GM19240 (cell line): ENCODE measurements around the gene NUP210.

Source experiments
- DNase-seq: peaks from one replicate; pipeline ENCODE4 v3.0.0; 2011; ENCODE audit warnings: low spot score; ENCODE audit not compliant: insufficient read length

Gene NUP210

DNA sequence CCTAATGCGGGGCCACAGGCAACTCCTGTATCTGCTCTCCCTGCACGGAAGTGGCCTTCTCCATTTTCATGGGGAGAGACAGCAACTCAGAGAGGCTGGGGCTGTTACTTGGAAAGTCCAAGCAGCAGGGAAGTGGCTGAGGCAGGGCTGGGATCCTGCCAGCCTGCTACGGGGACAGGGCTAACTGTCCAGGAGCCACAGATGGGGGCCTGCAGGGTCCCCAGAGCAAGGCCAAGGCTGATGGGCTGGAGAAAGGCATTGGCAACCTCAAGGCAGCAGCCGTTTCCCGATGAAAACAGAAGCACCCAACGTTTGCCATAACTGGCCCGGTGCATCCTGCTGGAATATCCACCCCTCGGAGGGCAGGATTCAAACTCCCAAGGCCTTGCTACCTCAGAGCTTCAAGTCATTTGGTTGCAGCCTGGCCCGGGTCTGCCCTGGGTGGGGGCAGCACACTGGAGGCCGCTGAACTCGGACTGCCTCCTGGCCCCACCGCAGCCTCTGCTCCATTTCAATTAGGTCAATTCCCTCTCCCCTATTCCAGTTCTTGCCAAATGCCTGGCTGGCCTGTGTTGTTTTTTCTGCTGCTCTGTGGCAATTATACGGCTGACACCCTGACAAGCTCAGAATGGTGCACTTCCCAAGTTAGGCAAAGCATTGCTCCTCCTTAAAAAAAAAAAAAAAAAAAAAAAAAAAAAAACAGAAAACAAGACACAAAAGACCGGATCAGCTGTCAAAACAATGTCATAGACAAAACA is 143.5 kb downstream of the NUP210 start:
- DNase-seq = no peak

GRCh38 chr3:13275376-13276005 is 144.6 kb downstream of the NUP210 start:
- no peak for DNase-seq

DNA sequence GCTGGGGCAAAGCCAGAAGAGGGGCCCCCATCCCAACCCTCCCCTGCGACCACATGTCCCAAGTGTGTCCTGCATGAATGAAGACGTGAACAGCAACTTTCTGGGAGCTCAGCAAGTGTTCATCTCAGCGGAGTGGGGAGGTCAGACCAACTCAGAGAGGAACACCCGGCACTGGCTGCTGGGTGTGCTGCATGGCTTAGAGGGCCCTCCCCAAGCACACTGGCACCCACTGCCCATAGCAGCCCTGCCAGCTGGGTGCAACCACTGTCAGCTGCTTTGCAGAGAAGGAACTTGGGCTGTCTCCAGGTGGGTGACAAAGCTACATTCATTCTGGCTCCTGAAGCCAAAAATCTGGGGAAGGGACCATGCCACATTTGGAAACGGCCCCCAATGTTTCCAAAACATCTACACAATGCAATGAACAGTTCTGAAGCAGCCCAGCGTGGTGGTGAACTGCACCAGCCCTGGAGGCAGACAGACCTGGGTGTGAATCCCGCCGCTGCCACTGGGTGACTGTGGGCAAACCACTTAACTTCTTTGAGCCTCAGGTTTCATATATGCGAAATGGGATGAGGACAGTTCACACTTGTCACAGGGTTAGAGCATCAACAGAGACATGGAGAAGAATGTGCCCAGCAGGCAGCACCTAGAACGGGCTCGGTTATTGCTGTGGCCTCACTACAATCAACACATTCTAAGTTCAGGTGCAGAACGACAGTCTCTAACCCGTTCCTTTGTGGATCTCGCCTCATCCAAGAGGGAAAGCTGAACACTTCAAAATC is 145.4 kb downstream of the NUP210 start:
- no peak for DNase-seq

DNA sequence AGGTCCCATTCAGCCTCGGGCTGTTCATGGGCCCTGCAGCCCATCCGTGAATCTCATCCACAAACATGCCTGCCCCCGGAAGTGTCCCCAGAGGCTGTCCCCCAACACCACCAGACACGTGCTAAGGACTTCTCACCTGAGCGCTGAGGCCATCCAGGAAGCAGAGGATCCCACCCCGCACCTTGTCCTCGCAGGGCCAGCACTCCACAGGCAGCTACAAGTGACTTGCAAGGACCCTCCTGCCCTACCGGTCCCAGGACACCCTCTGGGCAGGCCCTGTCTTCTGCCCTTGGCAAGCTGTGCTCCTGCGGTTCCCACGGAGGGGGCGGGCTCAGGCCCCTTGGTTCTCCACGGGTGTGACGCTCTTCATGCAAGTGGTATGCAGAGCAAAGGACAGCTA is 146.0 kb downstream of the NUP210 start:
- no peak for DNase-seq

GRCh38 chr3:13273604-13274105 is 146.5 kb downstream of the NUP210 start:
- no peak for DNase-seq

DNA sequence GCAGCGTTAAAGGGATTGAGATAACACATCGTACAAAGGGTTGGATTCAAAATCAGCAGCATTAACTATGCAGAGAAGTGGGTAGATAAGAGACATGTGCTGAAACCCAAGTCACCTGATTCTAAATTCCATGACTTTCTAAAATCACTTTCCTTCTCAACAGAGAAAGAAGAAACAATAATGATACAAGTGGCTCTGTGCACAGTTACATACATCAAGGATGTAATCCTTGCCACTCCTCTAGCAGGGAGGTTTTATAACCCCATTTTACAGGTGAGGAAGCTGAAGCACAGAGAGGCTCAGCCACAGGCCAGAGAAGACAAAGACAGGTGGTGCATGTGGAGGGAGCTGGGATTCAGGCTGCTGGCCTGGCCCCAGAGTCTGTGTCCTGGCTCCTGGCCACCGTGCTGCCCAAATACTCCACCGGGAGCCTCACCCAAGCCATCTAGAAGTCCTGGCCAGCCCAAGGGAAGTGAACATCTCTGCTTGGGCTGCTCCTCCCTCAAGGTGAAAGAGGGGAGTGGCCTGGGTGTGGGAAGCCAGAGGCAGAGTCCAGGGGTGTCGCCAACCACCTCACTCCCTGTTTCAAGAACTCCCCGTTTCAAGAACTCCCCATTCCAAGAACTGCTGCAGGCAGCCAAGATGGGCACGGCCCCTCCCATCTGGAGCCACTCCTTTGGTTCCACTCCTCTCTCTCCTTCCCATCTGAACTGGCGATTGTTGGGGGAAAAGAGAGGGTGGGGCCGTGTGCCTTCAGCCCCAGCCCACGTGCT is 147.1 kb downstream of the NUP210 start:
- no peak for DNase-seq

- DNase-seq = no peak
Measured at GRCh38 chr3:13269711-13270378, 150.3 kb downstream of the NUP210 start.

GRCh38 chr3:13268961-13269441 is 151.1 kb downstream of the NUP210 start:
- DNase-seq = no peak

DNA sequence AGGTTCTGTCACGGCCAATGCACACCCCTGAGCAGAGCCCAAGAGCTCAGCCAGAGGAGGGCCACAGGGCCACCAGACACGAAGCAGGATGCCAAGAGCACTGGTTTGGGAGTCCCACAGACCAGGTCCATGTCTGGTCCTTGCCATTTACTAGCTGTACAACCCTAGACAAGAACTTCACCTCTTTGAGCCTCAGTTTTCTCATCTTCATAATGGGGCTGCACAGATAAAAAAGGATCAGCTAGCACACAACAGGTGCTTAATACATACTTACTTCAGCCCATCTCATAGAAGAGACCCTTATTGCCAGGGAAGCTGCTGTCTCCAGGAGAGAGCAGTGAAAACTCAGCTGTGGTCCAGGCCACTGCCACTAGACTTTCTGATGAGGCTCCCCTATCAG is 152.0 kb downstream of the NUP210 start:
- DNase-seq = no peak

GRCh38 chr3:13266651-13267362 is 153.3 kb downstream of the NUP210 start:
- no peak for DNase-seq
